ENCODE measurements around the gene SLC11A2. TPM values are rescaled to one million over a fixed set of nuclear protein-coding genes. Genes with fewer than 3 reads are reported as not detected.

Gene SLC11A2
- total RNA-seq, 2 experiments from 2014 or later: 40.9 to 44.0 TPM

GRCh38 chr12:51048661-51049251, 22.6 kb upstream of the SLC11A2 start:
- Mint-ChIP-seq H3K4me1 (peaks cover 27% of the 10 kb centered on the region), H3K27ac (peak overlapping the region; percentile 90), H3K27me3 (no peaks in the 10 kb centered on the region), H3K4me3 (peak overlapping the region; percentile 97), H3K9me3 (no peaks in the 10 kb centered on the region), H3K36me3 (peaks cover 10% of the 10 kb centered on the region)
- ATAC-seq (ENCODE audit: low read depth): no peak
- POLR2A ChIA-PET: interaction anchor here (0.7 to 1.3 kb wide), 6 partner anchors 8 to 181 kb away, joined by 3 to 6 read pairs (median 4); partner anchors contain the start of genes CSRNP2, POU6F1 and SLC11A2
- no peak for DNase-seq

- ATAC-seq (ENCODE audit: low read depth) (peak; percentile 98), DNase-seq (peak; percentile 92)
- Mint-ChIP-seq H3K36me3 (peaks cover 6% of the 10 kb centered on the region), H3K9me3 (no peaks in the 10 kb centered on the region), H3K4me3 (peak within 1 kb of the TSS; percentile 97), H3K27me3 (no peaks in the 10 kb centered on the region), H3K27ac (peak within 1 kb of the TSS; percentile 90), H3K4me1 (peaks cover 27% of the 10 kb centered on the region)
- POLR2A ChIA-PET: interaction anchor here (0.9 to 2.0 kb wide), 6 partner anchors 21 to 191 kb away, joined by 3 to 7 read pairs (median 5); partner anchors contain the start of genes CSRNP2, DAZAP2, POU6F1 and SLC11A2
Measured at GRCh38 chr12:51047655-51048540, 21.7 kb upstream of the SLC11A2 start, which contains the start of gene LETMD1. Gene LETMD1, plus strand, starts transcription at chr12:51048327. Its CDS starts 30 bp downstream, at chr12:51048357.

GRCh38 chr12:51036279-51036678, 10.1 kb upstream of the SLC11A2 start:
- Mint-ChIP-seq H3K27me3 (no peaks in the 10 kb centered on the region), H3K36me3 (no peaks in the 10 kb centered on the region), H3K4me1 (no peaks in the 10 kb centered on the region), H3K9me3 (no peaks in the 10 kb centered on the region), H3K4me3 (no peak overlapping the region), H3K27ac (no peak overlapping the region)
- ATAC-seq (ENCODE audit: low read depth) (no peak), DNase-seq (no peak)
- POLR2A ChIA-PET: no interaction called here

- Mint-ChIP-seq H3K36me3 (no peaks in the 10 kb centered on the region), H3K27me3 (peaks cover 6% of the 10 kb centered on the region), H3K4me3 (no peak overlapping the region), H3K9me3 (no peaks in the 10 kb centered on the region), H3K27ac (no peak overlapping the region), H3K4me1 (no peaks in the 10 kb centered on the region)
- ATAC-seq (ENCODE audit: low read depth) (no peak), DNase-seq (no peak)
- POLR2A ChIA-PET: interaction anchor here (0.5 kb wide), 1 partner anchor 24 kb away, joined by 4 read pairs; no protein-coding TSS in a partner anchor
Measured at GRCh38 chr12:51033457-51034089, 7.4 kb upstream of the SLC11A2 start.

GRCh38 chr12:51033048-51033447, 6.9 kb upstream of the SLC11A2 start:
- POLR2A ChIA-PET: interaction anchor here (0.5 kb wide), 1 partner anchor 24 kb away, joined by 4 read pairs; no protein-coding TSS in a partner anchor
- Mint-ChIP-seq H3K27ac (no peak overlapping the region), H3K27me3 (peaks cover 7% of the 10 kb centered on the region), H3K4me3 (no peak overlapping the region), H3K4me1 (peaks cover 1% of the 10 kb centered on the region), H3K36me3 (no peaks in the 10 kb centered on the region), H3K9me3 (no peaks in the 10 kb centered on the region)
- no peak for DNase-seq
- ATAC-seq (ENCODE audit: low read depth): no peak

- POLR2A ChIA-PET: interaction anchor here (1.7 kb wide), 1 partner anchor 264 kb away, joined by 11 read pairs; the partner anchor contains the start of gene ATF1
- DNase-seq (no peak), ATAC-seq (ENCODE audit: low read depth) (no peak)
- H3K36me3 Mint-ChIP-seq: no peaks in the 10 kb centered on the region
- peaks cover 24% of the 10 kb centered on the region for H3K4me1 Mint-ChIP-seq
- no peaks in the 10 kb centered on the region for H3K9me3 Mint-ChIP-seq
- H3K27me3 Mint-ChIP-seq: peaks cover 7% of the 10 kb centered on the region
- H3K27ac Mint-ChIP-seq: no peak overlapping the region
- H3K4me3 Mint-ChIP-seq: no peak overlapping the region
Measured at GRCh38 chr12:51028813-51029150, 2.6 kb upstream of the SLC11A2 start.

GRCh38 chr12:51028126-51028812, 2.1 kb upstream of the SLC11A2 start:
- peaks cover 26% of the 10 kb centered on the region for H3K4me1 Mint-ChIP-seq
- H3K36me3 Mint-ChIP-seq: no peaks in the 10 kb centered on the region
- DNase-seq: no peak
- POLR2A ChIA-PET: interaction anchor here (0.7 to 1.7 kb wide), 3 partner anchors 203 to 264 kb away, joined by 3 to 11 read pairs (median 4); partner anchors contain the start of gene ATF1
- H3K27me3 Mint-ChIP-seq: peaks cover 7% of the 10 kb centered on the region
- no peak overlapping the region for H3K4me3 Mint-ChIP-seq
- no peaks in the 10 kb centered on the region for H3K9me3 Mint-ChIP-seq
- no peak overlapping the region for H3K27ac Mint-ChIP-seq
- ATAC-seq (ENCODE audit: low read depth): no peak

GRCh38 chr12:51027342-51027835, 1.2 kb upstream of the SLC11A2 start:
- Mint-ChIP-seq H3K4me1 (peaks cover 28% of the 10 kb centered on the region), H3K36me3 (no peaks in the 10 kb centered on the region), H3K27ac (no peak overlapping the region), H3K27me3 (peaks cover 7% of the 10 kb centered on the region), H3K9me3 (no peaks in the 10 kb centered on the region), H3K4me3 (peak overlapping the region; percentile 43)
- ATAC-seq (ENCODE audit: low read depth) (no peak), DNase-seq (no peak)
- POLR2A ChIA-PET: interaction anchor here (0.6 to 1.7 kb wide), 4 partner anchors 8 to 263 kb away, joined by 3 to 11 read pairs (median 5); partner anchors contain the start of gene ATF1

- peaks cover 45% of the 10 kb centered on the region for H3K4me1 Mint-ChIP-seq
- POLR2A ChIA-PET: interaction anchor here (0.8 to 2.0 kb wide), 6 partner anchors 16 to 261 kb away, joined by 3 to 21 read pairs (median 6); partner anchors contain the start of genes ATF1 and CSRNP2
- peaks cover 1% of the 10 kb centered on the region for H3K36me3 Mint-ChIP-seq
- H3K27ac Mint-ChIP-seq: peak overlapping the region; percentile 99
- DNase-seq (no peak), ATAC-seq (ENCODE audit: low read depth) (no peak)
- H3K9me3 Mint-ChIP-seq: no peaks in the 10 kb centered on the region
- peaks cover 7% of the 10 kb centered on the region for H3K27me3 Mint-ChIP-seq
- peak overlapping the region; percentile 99 for H3K4me3 Mint-ChIP-seq
Measured at GRCh38 chr12:51025338-51025835, 797 bp downstream of the SLC11A2 start.

GRCh38 chr12:51023625-51024382, 2.4 kb downstream of the SLC11A2 start:
- H3K27ac Mint-ChIP-seq: peak overlapping the region; percentile 99
- ATAC-seq (ENCODE audit: low read depth) (no peak), DNase-seq (no peak)
- H3K27me3 Mint-ChIP-seq: peaks cover 3% of the 10 kb centered on the region
- POLR2A ChIA-PET: interaction anchor here (1.1 kb wide), 1 partner anchor 99 kb away, joined by 3 read pairs; a partner anchor contains a TSS
- H3K4me3 Mint-ChIP-seq: peak overlapping the region; percentile 99
- H3K4me1 Mint-ChIP-seq: peaks cover 50% of the 10 kb centered on the region
- peaks cover 3% of the 10 kb centered on the region for H3K36me3 Mint-ChIP-seq
- no peaks in the 10 kb centered on the region for H3K9me3 Mint-ChIP-seq

GRCh38 chr12:51021694-51022093, 4.5 kb downstream of the SLC11A2 start:
- peak overlapping the region; percentile 62 for H3K4me3 Mint-ChIP-seq
- peak overlapping the region; percentile 75 for H3K27ac Mint-ChIP-seq
- POLR2A ChIA-PET: interaction anchor here (1.2 to 1.3 kb wide), 2 partner anchors 12 to 256 kb away, joined by 3 to 4 read pairs; no protein-coding TSS in a partner anchor
- no peak for ATAC-seq (ENCODE audit: low read depth)
- H3K4me1 Mint-ChIP-seq: peaks cover 47% of the 10 kb centered on the region
- DNase-seq: no peak
- peaks cover 4% of the 10 kb centered on the region for H3K36me3 Mint-ChIP-seq
- no peaks in the 10 kb centered on the region for H3K9me3 Mint-ChIP-seq
- no peaks in the 10 kb centered on the region for H3K27me3 Mint-ChIP-seq
